AG04450 (cell line): Measurements from ENCODE around the gene FAM53B. TPM values are rescaled to one million over a fixed set of nuclear protein-coding genes. Genes with fewer than 3 reads are reported as not detected.

ENCODE experiments used
- CTCF ChIA-PET: fragments of 300-600, 350-600 bp; formaldehyde crosslinking; extraction: SDS; loops from one replicate; lab custom pipeline; 2022; ENCODE audit warnings: antibody characterized with exemption, inconsistent platforms; lab: Charles Lee
- POLR2A ChIA-PET: fragments of 350-600 bp; formaldehyde crosslinking; extraction: SDS; loops from one replicate; lab custom pipeline; 2021; ENCODE audit warnings: antibody characterized with exemption, inconsistent platforms; lab: Yijun Ruan, JAX
- DNase-seq: peaks from one replicate; pipeline ENCODE4 v3.0.0-alpha.2; 2011; ENCODE audit warnings: low read depth, low spot score
- H3K27ac ChIP-seq: one replicate; pipeline ENCODE4 v1.5.1; 2012; ENCODE audit warnings: low read depth, low read length, control low read depth
- H3K27me3 ChIP-seq: one replicate; pipeline ENCODE4 v1.6.0; 2012; ENCODE audit warnings: low read length; ENCODE audit not compliant: control insufficient read depth, insufficient read depth
- H3K4me3 ChIP-seq: 2 replicates; pipeline ENCODE4 v1.5.1; 2011; ENCODE audit warnings: mild to moderate bottlenecking, low read depth, low read length, control low read depth
- H3K9me3 ChIP-seq: 2 replicates; pipeline ENCODE4 v1.5.1; 2012; ENCODE audit warnings: low read length; ENCODE audit not compliant: control insufficient read depth, insufficient read depth
- polyA plus RNA-seq: library from polyadenylated mRNA; depleted of rRNA; stranded (reverse); fragments of >200 nt; gene quantifications from 2 replicates; pipeline ENCODE4 v1.2.3, GENCODE V29; 2011
- TF ChIP-seq, protein P1 (sequence below): IDR thresholded peaks from 2 replicates; pipeline ENCODE4 v1.5.1; 2011; ENCODE audit warnings: low read depth, low read length, control low read depth, inconsistent platforms

Gene FAM53B
- polyA plus RNA-seq, 1 experiment: 4.1 TPM

DNA sequence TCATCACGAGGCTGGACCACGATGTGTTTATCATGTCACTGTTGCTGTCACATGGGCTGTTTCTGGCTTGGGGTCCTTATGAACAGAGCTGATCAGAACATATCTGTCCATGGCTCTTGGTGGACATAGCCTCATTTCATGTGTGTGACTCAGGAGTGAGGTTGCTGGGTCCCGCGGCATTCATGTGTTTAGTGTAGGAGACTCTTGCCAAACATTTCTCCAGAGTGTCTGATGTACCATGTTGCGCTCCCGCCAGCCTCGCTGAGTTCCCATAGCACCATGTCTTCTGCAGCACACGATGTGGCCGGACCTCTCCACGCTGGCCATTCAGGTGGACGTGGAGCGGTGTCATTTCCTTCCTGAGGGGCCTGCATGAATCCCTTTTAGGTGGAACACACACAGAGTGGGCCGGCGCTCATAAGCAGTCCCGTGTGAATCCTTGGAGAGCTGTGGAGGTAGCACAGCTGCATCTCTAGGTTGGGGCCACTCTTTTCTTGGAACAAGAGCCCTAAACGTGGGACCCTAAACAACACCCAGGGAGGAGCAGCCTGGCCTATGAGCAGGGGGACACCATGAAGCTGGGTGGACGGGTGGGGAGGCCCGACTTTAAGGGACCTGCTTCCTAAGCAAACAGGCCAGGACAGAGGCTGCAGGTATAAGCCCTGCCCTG, 147.9 kb downstream of the FAM53B start:
- TF ChIP-seq, protein P1, sequence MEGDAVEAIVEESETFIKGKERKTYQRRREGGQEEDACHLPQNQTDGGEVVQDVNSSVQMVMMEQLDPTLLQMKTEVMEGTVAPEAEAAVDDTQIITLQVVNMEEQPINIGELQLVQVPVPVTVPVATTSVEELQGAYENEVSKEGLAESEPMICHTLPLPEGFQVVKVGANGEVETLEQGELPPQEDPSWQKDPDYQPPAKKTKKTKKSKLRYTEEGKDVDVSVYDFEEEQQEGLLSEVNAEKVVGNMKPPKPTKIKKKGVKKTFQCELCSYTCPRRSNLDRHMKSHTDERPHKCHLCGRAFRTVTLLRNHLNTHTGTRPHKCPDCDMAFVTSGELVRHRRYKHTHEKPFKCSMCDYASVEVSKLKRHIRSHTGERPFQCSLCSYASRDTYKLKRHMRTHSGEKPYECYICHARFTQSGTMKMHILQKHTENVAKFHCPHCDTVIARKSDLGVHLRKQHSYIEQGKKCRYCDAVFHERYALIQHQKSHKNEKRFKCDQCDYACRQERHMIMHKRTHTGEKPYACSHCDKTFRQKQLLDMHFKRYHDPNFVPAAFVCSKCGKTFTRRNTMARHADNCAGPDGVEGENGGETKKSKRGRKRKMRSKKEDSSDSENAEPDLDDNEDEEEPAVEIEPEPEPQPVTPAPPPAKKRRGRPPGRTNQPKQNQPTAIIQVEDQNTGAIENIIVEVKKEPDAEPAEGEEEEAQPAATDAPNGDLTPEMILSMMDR: no peak
- Histone ChIP-seq H3K27ac (no peak overlapping the region), H3K27me3 (peaks cover 15% of the 10 kb centered on the region), H3K4me3 (no peak overlapping the region), H3K9me3 (peaks cover 17% of the 10 kb centered on the region)
- POLR2A ChIA-PET: no interaction called here
- CTCF ChIA-PET: no interaction called here
- DNase-seq: no peak

DNA sequence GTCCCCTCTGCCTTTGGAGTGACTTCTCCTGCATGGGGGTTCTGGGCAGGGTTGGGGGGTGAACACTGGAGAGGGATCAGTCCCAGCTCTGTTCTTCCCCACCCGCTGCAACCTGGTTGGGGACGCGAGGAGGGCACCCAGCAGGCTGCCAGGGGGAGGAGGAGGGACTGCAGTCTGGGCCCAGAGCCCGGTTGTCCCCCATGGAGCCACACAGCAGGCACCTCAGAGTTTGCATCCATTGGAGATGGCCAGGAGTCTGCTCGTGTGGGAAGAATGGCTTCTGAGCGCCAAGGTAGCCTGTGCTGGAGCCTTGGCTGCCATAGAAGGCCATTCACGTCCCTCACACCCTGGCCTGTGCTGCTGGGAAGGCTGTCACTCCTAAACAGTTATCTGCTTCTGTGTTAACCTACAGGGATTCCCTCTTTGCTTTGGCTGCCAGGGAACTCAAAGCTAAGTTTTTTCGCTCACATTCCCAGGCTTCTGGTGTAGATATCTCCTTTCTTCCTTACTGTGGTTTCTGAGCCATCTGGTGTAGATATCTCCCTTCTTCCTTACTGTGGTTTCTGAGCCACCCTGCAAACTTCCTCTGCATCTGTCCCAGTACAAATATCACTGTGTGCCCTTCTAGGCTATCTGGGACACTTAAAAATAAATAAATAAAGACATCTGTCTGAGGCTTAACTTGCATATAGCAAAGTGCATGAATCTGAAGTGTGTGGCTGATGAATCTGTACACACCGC, 148.9 kb downstream of the FAM53B start:
- CTCF ChIA-PET: interaction anchor here (1.0 kb wide), 1 partner anchor 146 kb away, joined by 4 read pairs; no protein-coding TSS in a partner anchor
- TF ChIP-seq, protein P1: no peak
- Histone ChIP-seq H3K27me3 (peaks cover 15% of the 10 kb centered on the region), H3K4me3 (no peak overlapping the region), H3K9me3 (peaks cover 22% of the 10 kb centered on the region), H3K27ac (no peak overlapping the region)
- POLR2A ChIA-PET: no interaction called here
- no peak for DNase-seq

DNA sequence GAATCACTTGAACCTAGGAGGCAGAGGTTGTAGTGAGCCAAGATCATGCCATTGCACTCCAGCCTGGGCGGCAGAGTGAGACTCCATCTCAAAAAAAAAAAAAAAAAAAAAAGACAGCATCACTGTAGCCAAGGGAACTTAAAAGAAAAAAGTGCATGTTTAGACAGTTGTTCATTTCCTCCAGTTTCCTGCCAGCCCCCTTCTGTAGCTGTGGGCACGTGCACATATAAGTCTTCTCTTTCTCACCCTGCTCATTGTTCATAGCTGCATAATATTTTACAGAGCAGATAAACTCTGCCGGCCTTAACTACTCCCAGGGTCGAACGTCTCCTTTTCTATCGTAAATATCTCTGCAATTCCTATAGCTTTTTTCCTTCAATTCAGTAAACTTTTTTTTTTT, 149.9 kb downstream of the FAM53B start:
- Histone ChIP-seq H3K27me3 (peaks cover 19% of the 10 kb centered on the region), H3K9me3 (peaks cover 22% of the 10 kb centered on the region), H3K27ac (no peak overlapping the region), H3K4me3 (no peak overlapping the region)
- no peak for DNase-seq
- POLR2A ChIA-PET: no interaction called here
- CTCF ChIA-PET: interaction anchor here (1.0 kb wide), 1 partner anchor 147 kb away, joined by 4 read pairs; no protein-coding TSS in a partner anchor
- TF ChIP-seq, protein P1: no peak

DNA sequence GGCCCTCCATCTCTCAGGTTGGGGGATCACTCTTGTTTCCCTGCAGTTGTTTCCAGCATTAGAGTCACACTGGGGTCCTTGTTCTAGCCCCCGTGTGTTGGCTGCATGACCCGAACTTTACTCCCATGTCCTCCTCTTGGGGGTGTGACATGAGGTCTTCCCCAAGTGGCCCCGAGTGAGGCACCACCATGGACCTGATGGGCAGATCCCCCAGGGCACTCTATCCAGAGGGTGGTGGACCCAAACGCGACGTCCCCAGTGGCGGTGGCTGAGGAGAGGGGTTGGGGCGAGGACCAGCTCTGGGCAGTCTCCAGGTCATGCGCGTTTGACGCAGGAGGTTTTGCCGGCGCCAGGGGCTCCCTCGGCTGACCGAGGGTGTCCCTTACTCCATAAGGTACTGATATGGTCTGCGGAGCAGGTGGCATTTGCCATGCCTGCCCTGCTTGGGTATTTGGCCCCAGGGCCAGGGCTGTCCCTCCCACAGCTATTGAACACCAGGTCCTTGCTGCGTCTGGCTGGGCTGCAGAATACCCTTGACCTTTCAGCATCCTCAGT, 150.7 kb downstream of the FAM53B start:
- no peak overlapping the region for H3K27ac ChIP-seq
- DNase-seq: no peak
- H3K27me3 ChIP-seq: peaks cover 18% of the 10 kb centered on the region
- ChIA-PET CTCF (no interaction called here), POLR2A (no interaction called here)
- peaks cover 22% of the 10 kb centered on the region for H3K9me3 ChIP-seq
- H3K4me3 ChIP-seq: no peak overlapping the region
- TF ChIP-seq, protein P1: no peak
